ENCODE data around the gene HAND2.

The HAND2 gene

DNA sequence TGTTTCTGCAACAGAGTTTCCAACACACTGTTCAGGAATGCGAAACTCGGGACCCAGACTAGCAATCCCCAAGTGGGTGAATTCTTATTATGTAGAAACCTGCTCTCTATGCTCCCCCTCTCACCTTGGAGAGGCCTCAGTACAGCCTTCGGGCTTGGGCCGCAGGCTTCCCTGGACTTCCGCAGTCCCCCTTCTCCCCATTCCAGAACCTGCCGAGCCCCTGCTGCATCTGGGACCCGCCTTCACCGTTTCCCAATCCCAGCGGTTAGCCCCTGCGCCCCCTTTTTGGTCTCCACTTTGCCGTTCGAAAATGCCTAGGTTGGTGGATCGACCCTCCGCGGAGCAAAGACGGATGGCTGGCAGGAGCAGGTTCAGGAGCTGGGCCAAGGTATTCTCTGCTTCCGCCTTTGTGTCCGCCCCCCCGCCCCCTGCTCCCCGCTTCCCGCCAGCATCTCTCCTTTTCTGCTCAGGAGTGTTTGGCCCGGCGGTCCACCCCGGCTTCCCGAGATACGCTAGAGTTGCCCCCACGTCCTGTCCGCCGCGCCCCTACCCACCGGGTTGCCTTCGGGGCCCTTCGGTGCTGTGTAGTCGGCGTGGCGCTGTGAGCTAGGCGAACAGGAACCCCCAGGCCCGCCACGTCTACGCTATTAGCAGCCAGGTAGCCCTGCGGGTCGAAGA lies 11.5 kb downstream of the HAND2 start:
- no peaks in the 10 kb centered on the region for H3K27me3 ChIP-seq (ENCODE audit: insufficient read depth, low read length, poor library complexity, severe bottlenecking)
- no peaks in the 10 kb centered on the region for H3K9me2 ChIP-seq (replicated peaks; ENCODE audit: low read depth, low read length)
- H3K79me2 ChIP-seq (ENCODE audit: insufficient read depth, low read length), result no peaks in the 10 kb centered on the region
- no peaks in the 10 kb centered on the region for H3K9me3 ChIP-seq (ENCODE audit: insufficient read depth, low read depth, low read length)
- H3K4me1 ChIP-seq (ENCODE audit: insufficient read depth, low read length, poor library complexity, severe bottlenecking), result no peaks in the 10 kb centered on the region
- no peaks in the 10 kb centered on the region for H3K36me3 ChIP-seq (ENCODE audit: insufficient read depth, low read length)
- no peaks in the 10 kb centered on the region for H4K20me1 ChIP-seq (ENCODE audit: insufficient read depth, low read length, poor library complexity, severe bottlenecking)
- no peak for TF ChIP-seq CTCF (conservative IDR thresholded peaks at IDR 0.05; ENCODE audit: low read length)
- TF ChIP-seq EZH2phosphoT487 (IDR thresholded peaks at IDR 0.05; ENCODE audit: borderline replicate concordance), result no peak
- no peak overlapping the region for H3K4me3 ChIP-seq (ENCODE audit: low read length, poor library complexity, severe bottlenecking)
- no peak overlapping the region for H2AFZ ChIP-seq (ENCODE audit: low read length)
- no peaks in the 10 kb centered on the region for H3F3A ChIP-seq (ENCODE audit: low read depth)
- no peak overlapping the region for H3K9ac ChIP-seq (ENCODE audit: low read depth, low read length, poor library complexity, severe bottlenecking)
- H3K4me2 ChIP-seq (ENCODE audit: low read depth, low read length, poor library complexity, severe bottlenecking), result no peak overlapping the region

- H2AFZ ChIP-seq (ENCODE audit: low read length), result no peak overlapping the region
- H3F3A ChIP-seq (ENCODE audit: low read depth), result no peaks in the 10 kb centered on the region
- no peak overlapping the region for H3K4me3 ChIP-seq (ENCODE audit: low read length, poor library complexity, severe bottlenecking)
- no peak for TF ChIP-seq CTCF (conservative IDR thresholded peaks at IDR 0.05; ENCODE audit: low read length)
- no peak for TF ChIP-seq EZH2phosphoT487 (IDR thresholded peaks at IDR 0.05; ENCODE audit: borderline replicate concordance)
- H3K9me2 ChIP-seq (replicated peaks; ENCODE audit: low read depth, low read length), result no peaks in the 10 kb centered on the region
- no peaks in the 10 kb centered on the region for H3K79me2 ChIP-seq (ENCODE audit: insufficient read depth, low read length)
- H3K9ac ChIP-seq (ENCODE audit: low read depth, low read length, poor library complexity, severe bottlenecking), result no peak overlapping the region
- no peak overlapping the region for H3K4me2 ChIP-seq (ENCODE audit: low read depth, low read length, poor library complexity, severe bottlenecking)
- H3K9me3 ChIP-seq (ENCODE audit: insufficient read depth, low read depth, low read length), result no peaks in the 10 kb centered on the region
- H3K27me3 ChIP-seq (ENCODE audit: insufficient read depth, low read length, poor library complexity, severe bottlenecking), result no peaks in the 10 kb centered on the region
- no peaks in the 10 kb centered on the region for H3K4me1 ChIP-seq (ENCODE audit: insufficient read depth, low read length, poor library complexity, severe bottlenecking)
- H4K20me1 ChIP-seq (ENCODE audit: insufficient read depth, low read length, poor library complexity, severe bottlenecking), result no peaks in the 10 kb centered on the region
- H3K36me3 ChIP-seq (ENCODE audit: insufficient read depth, low read length), result no peaks in the 10 kb centered on the region
Observed at GRCh38 chr4:173517781-173518424, 12.1 kb downstream of the HAND2 start.

DNA sequence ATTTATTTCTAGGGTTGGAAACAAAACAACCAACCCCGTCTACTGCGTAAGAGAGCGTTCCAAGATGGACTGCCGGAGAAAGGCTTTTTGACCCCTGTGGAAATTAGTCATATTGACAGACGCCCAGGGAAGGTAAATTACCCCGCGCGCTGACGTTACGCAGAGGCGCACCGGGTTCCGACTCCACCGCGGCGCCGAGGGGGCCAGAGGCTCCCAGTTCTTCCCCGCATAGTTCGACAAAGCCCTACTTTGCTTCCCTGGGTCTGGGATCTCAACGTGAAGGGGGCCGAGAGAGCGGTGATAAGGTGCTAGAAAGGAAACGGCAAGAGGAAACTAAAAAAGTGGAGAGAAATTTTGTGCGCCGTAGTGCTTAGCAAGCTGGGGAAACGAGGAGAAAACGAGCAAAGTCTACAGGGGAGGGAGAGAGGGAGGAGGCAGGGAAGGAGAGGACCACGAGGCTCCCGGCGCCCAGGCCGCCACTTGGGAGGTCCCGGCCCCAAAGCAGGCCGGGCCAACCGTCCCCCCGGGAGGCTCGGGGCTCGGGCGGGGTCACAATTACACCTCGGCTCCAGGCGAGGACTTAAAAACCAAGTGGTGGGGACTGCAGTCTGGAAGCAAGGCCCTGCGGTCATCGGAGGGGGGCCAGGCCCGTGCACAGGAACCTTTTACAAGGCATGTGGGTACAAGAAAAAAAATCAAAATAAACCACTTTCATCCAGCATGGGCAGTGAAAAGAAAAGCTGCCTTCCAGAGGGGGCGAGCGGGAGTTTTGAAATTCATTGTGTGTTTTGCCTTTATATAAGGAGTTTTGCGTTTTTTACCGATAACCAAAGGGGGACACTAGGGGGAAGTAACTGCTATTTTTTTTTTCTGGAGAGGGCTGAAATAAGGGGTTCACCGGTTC lies 13.2 kb downstream of the HAND2 start:
- Histone ChIP-seq H3K9me2 (replicated peaks; ENCODE audit: low read depth, low read length) (no peaks in the 10 kb centered on the region), H2AFZ (ENCODE audit: low read length) (no peak overlapping the region), H4K20me1 (ENCODE audit: insufficient read depth, low read length, poor library complexity, severe bottlenecking) (no peaks in the 10 kb centered on the region), H3K4me1 (ENCODE audit: insufficient read depth, low read length, poor library complexity, severe bottlenecking) (no peaks in the 10 kb centered on the region), H3K79me2 (ENCODE audit: insufficient read depth, low read length) (no peaks in the 10 kb centered on the region), H3K27me3 (ENCODE audit: insufficient read depth, low read length, poor library complexity, severe bottlenecking) (no peaks in the 10 kb centered on the region), H3K4me3 (ENCODE audit: low read length, poor library complexity, severe bottlenecking) (no peak overlapping the region), H3K9me3 (ENCODE audit: insufficient read depth, low read depth, low read length) (no peaks in the 10 kb centered on the region), H3F3A (ENCODE audit: low read depth) (no peaks in the 10 kb centered on the region), H3K4me2 (ENCODE audit: low read depth, low read length, poor library complexity, severe bottlenecking) (no peak overlapping the region), H3K36me3 (ENCODE audit: insufficient read depth, low read length) (no peaks in the 10 kb centered on the region), H3K9ac (ENCODE audit: low read depth, low read length, poor library complexity, severe bottlenecking) (no peak overlapping the region)
- no peak for TF ChIP-seq CTCF (conservative IDR thresholded peaks at IDR 0.05; ENCODE audit: low read length)

All from Loucy (cell line).